ENCODE data around the gene CDH4.

The CDH4 gene

GRCh38 chr20:61937146-61937962 lies 685.3 kb downstream of the CDH4 start:
- H3K4me2 ChIP-seq (ENCODE audit: low read length), result no peak overlapping the region
- H3K4me3 ChIP-seq (ENCODE audit: low read depth, low read length), result no peak overlapping the region
- H3K79me2 ChIP-seq (ENCODE audit: control insufficient read depth, insufficient read depth, low read length, poor library complexity), result no peaks in the 10 kb centered on the region
- no peaks in the 10 kb centered on the region for H3K36me3 ChIP-seq (ENCODE audit: control insufficient read depth in 1 of 2, insufficient read depth in 2 of 2, low read length in 2 of 2)
- no peaks in the 10 kb centered on the region for H3K27me3 ChIP-seq (ENCODE audit: insufficient read depth, low read length)
- H4K8ac ChIP-seq (ENCODE audit: low read depth, low read length), result no peak overlapping the region
- H3K18ac ChIP-seq (ENCODE audit: low read length), result no peak overlapping the region
- H2BK5ac ChIP-seq (ENCODE audit: low read depth, low read length, poor library complexity), result no peak overlapping the region
- H3K27ac ChIP-seq (ENCODE audit: low read depth, low read length), result no peak overlapping the region
- H3K79me1 ChIP-seq (ENCODE audit: low read length), result no peaks in the 10 kb centered on the region
- no peak overlapping the region for H4K12ac ChIP-seq (ENCODE audit: low read depth, low read length)
- no peak overlapping the region for H2BK120ac ChIP-seq (ENCODE audit: insufficient read depth, low read length, poor library complexity)
- H3K14ac ChIP-seq (ENCODE audit: low read length), result no peak overlapping the region
- no peak overlapping the region for H2AFZ ChIP-seq (ENCODE audit: insufficient read depth, low read length, poor library complexity)
- no peak overlapping the region for H2BK12ac ChIP-seq (ENCODE audit: low read length)
- H3K9me3 ChIP-seq (ENCODE audit: insufficient read depth, low read depth, low read length), result peaks cover 5% of the 10 kb centered on the region
- no peak overlapping the region for H2AK5ac ChIP-seq (ENCODE audit: low read length)
- WGBS (ENCODE audit: extremely low coverage, insufficient coverage, insufficient read length), result no CpG with 5 or more reads among the region's 10 CpGs
- H3K23ac ChIP-seq (ENCODE audit: low read length), result no peak overlapping the region
- H3K4me1 ChIP-seq (ENCODE audit: control insufficient read depth in 1 of 2, insufficient read depth in 2 of 2, low read length in 2 of 2), result peaks cover 3 to 4% of the 10 kb centered on the region in 2 experiments
- no peak overlapping the region for H4K91ac ChIP-seq (ENCODE audit: low read depth, low read length)
- no peak overlapping the region for H3K9ac ChIP-seq (ENCODE audit: low read length)
- no peak for DNase-seq
- no peak overlapping the region for H3K4ac ChIP-seq (ENCODE audit: low read depth, low read length)

DNA sequence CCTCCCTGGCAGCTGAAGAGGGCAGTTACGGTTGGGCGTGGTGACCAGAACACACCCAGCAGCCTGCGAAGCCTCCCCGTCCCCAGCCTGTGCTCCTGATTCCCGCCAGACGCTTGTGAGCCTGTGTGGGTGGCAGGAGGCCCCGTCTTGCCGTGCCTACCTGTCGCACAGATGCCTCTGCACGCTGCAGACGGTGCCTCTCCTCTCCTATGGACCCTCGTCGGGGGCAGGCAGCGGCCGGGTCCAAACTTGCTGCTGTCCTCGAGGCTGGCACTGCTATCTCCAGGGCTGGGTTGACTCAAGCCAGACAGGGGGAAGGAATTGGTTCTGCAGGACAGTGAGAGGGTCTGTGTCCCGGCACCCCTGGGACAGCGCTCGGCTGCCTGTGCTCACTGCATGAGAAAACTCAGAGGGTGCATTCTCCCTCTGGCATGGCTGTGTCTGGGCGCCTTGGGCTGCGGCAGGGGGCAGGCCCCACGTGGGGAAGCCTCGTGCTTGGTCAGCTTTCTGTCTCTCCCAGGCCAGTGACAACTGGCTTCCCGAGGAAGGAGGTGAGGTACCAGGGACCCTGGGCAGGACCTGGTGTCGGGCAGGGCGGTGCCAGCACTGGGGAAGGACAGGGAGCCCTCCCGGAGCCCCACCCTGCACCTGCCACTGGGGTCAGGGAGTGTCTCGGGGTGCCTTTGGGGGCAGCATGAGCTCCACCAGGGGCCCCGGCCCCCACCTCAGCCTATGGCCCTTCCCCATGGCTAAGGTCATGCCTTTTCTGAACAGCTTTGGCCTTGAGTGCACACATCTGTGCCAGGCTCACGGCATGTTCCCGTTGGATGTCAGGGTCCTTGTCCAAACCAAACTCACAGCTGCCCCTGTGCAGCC lies 686.1 kb downstream of the CDH4 start:
- Histone ChIP-seq H3K27me3 (ENCODE audit: insufficient read depth, low read length) (no peaks in the 10 kb centered on the region), H4K12ac (ENCODE audit: low read depth, low read length) (no peak overlapping the region), H2BK12ac (ENCODE audit: low read length) (no peak overlapping the region), H3K14ac (ENCODE audit: low read length) (no peak overlapping the region), H4K91ac (ENCODE audit: low read depth, low read length) (no peak overlapping the region), H3K9me3 (ENCODE audit: insufficient read depth, low read depth, low read length) (peaks cover 4% of the 10 kb centered on the region), H3K4me2 (ENCODE audit: low read length) (no peak overlapping the region), H2AK5ac (ENCODE audit: low read length) (no peak overlapping the region), H3K79me1 (ENCODE audit: low read length) (no peaks in the 10 kb centered on the region), H3K79me2 (ENCODE audit: control insufficient read depth, insufficient read depth, low read length, poor library complexity) (no peaks in the 10 kb centered on the region), H2BK5ac (ENCODE audit: low read depth, low read length, poor library complexity) (no peak overlapping the region), H2AFZ (ENCODE audit: insufficient read depth, low read length, poor library complexity) (no peak overlapping the region), H4K8ac (ENCODE audit: low read depth, low read length) (no peak overlapping the region), H3K4ac (ENCODE audit: low read depth, low read length) (no peak overlapping the region), H3K9ac (ENCODE audit: low read length) (no peak overlapping the region), H3K23ac (ENCODE audit: low read length) (no peak overlapping the region), H2BK120ac (ENCODE audit: insufficient read depth, low read length, poor library complexity) (no peak overlapping the region), H3K36me3 (ENCODE audit: control insufficient read depth in 1 of 2, insufficient read depth in 2 of 2, low read length in 2 of 2) (no peaks in the 10 kb centered on the region), H3K18ac (ENCODE audit: low read length) (no peak overlapping the region), H3K4me1 (ENCODE audit: control insufficient read depth in 1 of 2, insufficient read depth in 2 of 2, low read length in 2 of 2) (peaks cover 3 to 4% of the 10 kb centered on the region in 2 experiments), H3K27ac (ENCODE audit: low read depth, low read length) (no peak overlapping the region), H3K4me3 (ENCODE audit: low read depth, low read length) (no peak overlapping the region)
- DNase-seq, result no peak
- no CpG with 5 or more reads among the region's 31 CpGs for WGBS (ENCODE audit: extremely low coverage, insufficient coverage, insufficient read length)

- no peak overlapping the region for H4K8ac ChIP-seq (ENCODE audit: low read depth, low read length)
- H2BK120ac ChIP-seq (ENCODE audit: insufficient read depth, low read length, poor library complexity), result no peak overlapping the region
- H4K12ac ChIP-seq (ENCODE audit: low read depth, low read length), result no peak overlapping the region
- H3K9me3 ChIP-seq (ENCODE audit: insufficient read depth, low read depth, low read length), result peaks cover 4% of the 10 kb centered on the region
- H3K4me3 ChIP-seq (ENCODE audit: low read depth, low read length), result no peak overlapping the region
- H3K23ac ChIP-seq (ENCODE audit: low read length), result no peak overlapping the region
- no peak overlapping the region for H4K91ac ChIP-seq (ENCODE audit: low read depth, low read length)
- H3K27me3 ChIP-seq (ENCODE audit: insufficient read depth, low read length), result no peaks in the 10 kb centered on the region
- H3K27ac ChIP-seq (ENCODE audit: low read depth, low read length), result no peak overlapping the region
- no peak overlapping the region for H3K4me2 ChIP-seq (ENCODE audit: low read length)
- H2BK12ac ChIP-seq (ENCODE audit: low read length), result no peak overlapping the region
- no peaks in the 10 kb centered on the region for H3K79me1 ChIP-seq (ENCODE audit: low read length)
- no peaks in the 10 kb centered on the region for H3K79me2 ChIP-seq (ENCODE audit: control insufficient read depth, insufficient read depth, low read length, poor library complexity)
- no peak overlapping the region for H3K4ac ChIP-seq (ENCODE audit: low read depth, low read length)
- peaks cover 3 to 4% of the 10 kb centered on the region in 2 experiments for H3K4me1 ChIP-seq (ENCODE audit: control insufficient read depth in 1 of 2, insufficient read depth in 2 of 2, low read length in 2 of 2)
- H3K18ac ChIP-seq (ENCODE audit: low read length), result no peak overlapping the region
- no peaks in the 10 kb centered on the region for H3K36me3 ChIP-seq (ENCODE audit: control insufficient read depth in 1 of 2, insufficient read depth in 2 of 2, low read length in 2 of 2)
- no peak overlapping the region for H2BK5ac ChIP-seq (ENCODE audit: low read depth, low read length, poor library complexity)
- no CpG with 5 or more reads among the region's 27 CpGs for WGBS (ENCODE audit: extremely low coverage, insufficient coverage, insufficient read length)
- no peak overlapping the region for H3K9ac ChIP-seq (ENCODE audit: low read length)
- no peak overlapping the region for H2AFZ ChIP-seq (ENCODE audit: insufficient read depth, low read length, poor library complexity)
- H2AK5ac ChIP-seq (ENCODE audit: low read length), result no peak overlapping the region
- no peak for DNase-seq
- H3K14ac ChIP-seq (ENCODE audit: low read length), result no peak overlapping the region
Observed at GRCh38 chr20:61938839-61939690, 687.0 kb downstream of the CDH4 start.

GRCh38 chr20:61939691-61940360 lies 687.8 kb downstream of the CDH4 start:
- Histone ChIP-seq H3K27ac (ENCODE audit: low read depth, low read length) (no peak overlapping the region), H2AFZ (ENCODE audit: insufficient read depth, low read length, poor library complexity) (no peak overlapping the region), H4K91ac (ENCODE audit: low read depth, low read length) (no peak overlapping the region), H2BK5ac (ENCODE audit: low read depth, low read length, poor library complexity) (no peak overlapping the region), H2BK12ac (ENCODE audit: low read length) (no peak overlapping the region), H3K23ac (ENCODE audit: low read length) (no peak overlapping the region), H3K4ac (ENCODE audit: low read depth, low read length) (no peak overlapping the region), H3K79me1 (ENCODE audit: low read length) (no peaks in the 10 kb centered on the region), H4K12ac (ENCODE audit: low read depth, low read length) (no peak overlapping the region), H2AK5ac (ENCODE audit: low read length) (no peak overlapping the region), H3K36me3 (ENCODE audit: control insufficient read depth in 1 of 2, insufficient read depth in 2 of 2, low read length in 2 of 2) (no peaks in the 10 kb centered on the region), H4K8ac (ENCODE audit: low read depth, low read length) (no peak overlapping the region), H3K4me2 (ENCODE audit: low read length) (no peak overlapping the region), H3K18ac (ENCODE audit: low read length) (no peak overlapping the region), H3K4me3 (ENCODE audit: low read depth, low read length) (no peak overlapping the region), H3K9ac (ENCODE audit: low read length) (no peak overlapping the region), H3K4me1 (ENCODE audit: control insufficient read depth in 1 of 2, insufficient read depth in 2 of 2, low read length in 2 of 2) (peaks cover 3 to 4% of the 10 kb centered on the region in 2 experiments), H2BK120ac (ENCODE audit: insufficient read depth, low read length, poor library complexity) (no peak overlapping the region), H3K27me3 (ENCODE audit: insufficient read depth, low read length) (no peaks in the 10 kb centered on the region), H3K14ac (ENCODE audit: low read length) (no peak overlapping the region), H3K9me3 (ENCODE audit: insufficient read depth, low read depth, low read length) (peaks cover 4% of the 10 kb centered on the region), H3K79me2 (ENCODE audit: control insufficient read depth, insufficient read depth, low read length, poor library complexity) (no peaks in the 10 kb centered on the region)
- WGBS (ENCODE audit: extremely low coverage, insufficient coverage, insufficient read length), result no CpG with 5 or more reads among the region's 13 CpGs
- peak in 1 of 2 donors; percentile 3 for DNase-seq
